CD14-positive monocyte (primary cell): ENCODE measurements around the gene RNGTT. TPM values are rescaled to one million over a fixed set of nuclear protein-coding genes. Genes with fewer than 3 reads are reported as not detected.
"Not testable (repeated sequence)": the region's sequence is repeated elsewhere in the genome, so short reads cannot be mapped to it uniquely, and the experiment has no call there.

ENCODE experiments used
- DNase-seq, 3 donors: peaks; one replicate each; pipeline ENCODE4 v3.0.0-alpha.2; 2011 to 2022
- H2AFZ ChIP-seq: 2 replicates; pipeline ENCODE4 v1.6.0; 2012; ENCODE audit warnings: mild to moderate bottlenecking, low read depth, low read length, inconsistent platforms; ENCODE audit not compliant: insufficient read depth, poor library complexity, severe bottlenecking
- H3K27ac ChIP-seq, 2 donors: 1 replicate in 1 of 2; 2 replicates in 1 of 2; pipeline ENCODE4 v1.5.1; 2012 to 2013; ENCODE audit warnings: low read length in 2 of 2, control low read depth in 1 of 2, inconsistent platforms in 1 of 2, low read depth in 1 of 2, mild to moderate bottlenecking in 1 of 2
- H3K27me3 ChIP-seq, 2 donors: one replicate each; pipeline versions ENCODE4 v1.6.0 to v1.6.1; 2011 to 2013; ENCODE audit warnings: low read length in 2 of 2; ENCODE audit not compliant: control insufficient read depth in 2 of 2, insufficient read depth in 2 of 2
- H3K36me3 ChIP-seq, 2 donors: replicated peaks in 1 of 2; 1 replicate in 1 of 2; 2 replicates in 1 of 2; pipeline versions ENCODE4 v1.5.1 to v1.6.1; 2012 to 2013; ENCODE audit warnings: low read length in 2 of 2, control low read depth in 1 of 2, inconsistent platforms in 1 of 2, mild to moderate bottlenecking in 1 of 2; ENCODE audit not compliant: insufficient read depth in 2 of 2, control insufficient read depth in 1 of 2
- H3K4me1 ChIP-seq, 2 donors: 1 replicate in 1 of 2; 2 replicates in 1 of 2; pipeline versions ENCODE4 v1.5.1 to v1.6.1; 2012 to 2013; ENCODE audit warnings: low read length in 2 of 2, control low read depth in 1 of 2, inconsistent platforms in 1 of 2, mild to moderate bottlenecking in 1 of 2, moderate library complexity in 1 of 2; ENCODE audit not compliant: insufficient read depth in 2 of 2, control insufficient read depth in 1 of 2
- H3K4me2 ChIP-seq: replicated peaks from 2 replicates; pipeline ENCODE3; 2012; ENCODE audit warnings: low read length, moderate library complexity, mild to moderate bottlenecking; ENCODE audit not compliant: poor library complexity, severe bottlenecking; ENCODE audit errors: extremely low read depth
- H3K4me3 ChIP-seq, 3 experiments: fragments of 200-600 bp in 1 of 3; sonication (generic) in 1 of 3; replicated peaks in 1 of 3; 1 replicate in 2 of 3; 2 replicates in 1 of 3; pipeline ENCODE4 v1.5.1; 2011 to 2013; ENCODE audit warnings: low read length in 3 of 3, mild to moderate bottlenecking in 3 of 3, control low read depth in 2 of 3, low read depth in 2 of 3, inconsistent platforms in 1 of 3, moderate library complexity in 1 of 3
- H3K79me2 ChIP-seq: 2 replicates; pipeline ENCODE4 v1.6.0; 2012; ENCODE audit warnings: mild to moderate bottlenecking, control low read depth, inconsistent platforms, low read length, moderate library complexity; ENCODE audit not compliant: insufficient read depth
- H3K9ac ChIP-seq: 2 replicates; pipeline ENCODE4 v1.6.0; 2017; ENCODE audit warnings: low read length, mild to moderate bottlenecking; ENCODE audit not compliant: insufficient read depth, poor library complexity, severe bottlenecking
- H3K9me3 ChIP-seq, 2 donors: replicated peaks in 1 of 2; 1 replicate in 1 of 2; 2 replicates in 1 of 2; pipeline versions ENCODE4 v1.5.1 to v1.6.1; 2012 to 2013; ENCODE audit warnings: low read length in 2 of 2, control low read depth in 1 of 2; ENCODE audit not compliant: control insufficient read depth in 1 of 2, insufficient read depth in 1 of 2
- H4K20me1 ChIP-seq: 2 replicates; pipeline ENCODE4 v1.6.0; 2012; ENCODE audit warnings: mild to moderate bottlenecking, low read length, control low read depth, moderate library complexity; ENCODE audit not compliant: insufficient read depth
- H3K27ac Mint-ChIP-seq, 7 donors: one replicate each; pipeline ENCODE4 v1.8.0; 2020; ENCODE audit warnings: mild to moderate bottlenecking in 7 of 7, mixed read lengths in 7 of 7, moderate library complexity in 6 of 7, inconsistent platforms in 2 of 7
- H3K27me3 Mint-ChIP-seq, 3 donors: one replicate each; pipeline ENCODE4 v1.8.0; 2021 to 2022; ENCODE audit warnings: low read depth in 3 of 3, mild to moderate bottlenecking in 3 of 3, mixed read lengths in 3 of 3, moderate library complexity in 3 of 3, inconsistent platforms in 1 of 3
- H3K36me3 Mint-ChIP-seq, 2 donors: one replicate each; pipeline ENCODE4 v1.8.0; 2020; ENCODE audit warnings: mixed read lengths in 2 of 2, inconsistent platforms in 1 of 2, mild to moderate bottlenecking in 1 of 2
- H3K4me1 Mint-ChIP-seq: one replicate; pipeline ENCODE4 v1.8.0; 2020; ENCODE audit warnings: mild to moderate bottlenecking, mixed read lengths
- H3K4me3 Mint-ChIP-seq, 2 donors: one replicate each; pipeline ENCODE4 v1.8.0; 2020; ENCODE audit warnings: mild to moderate bottlenecking in 2 of 2, mixed read lengths in 2 of 2, moderate library complexity in 1 of 2
- H3K9me3 Mint-ChIP-seq, 7 donors: one replicate each; pipeline ENCODE4 v1.8.0; 2020 to 2022; ENCODE audit warnings: mixed read lengths in 7 of 7, mild to moderate bottlenecking in 6 of 7, moderate library complexity in 6 of 7, inconsistent platforms in 2 of 7
- WGBS: methylation state at CpG from one replicate; pipeline ENCODE4 v1.1.5; 2013; ENCODE audit warnings: missing lambda C conversion rate; ENCODE audit not compliant: insufficient coverage; 5-methylcytosine and 5-hydroxymethylcytosine counted together
- intact Hi-C, 2 donors: fragments of 100-400 bp; cut with micrococcal nuclease; formaldehyde crosslinking; loops; one replicate each; pipeline versions ENCODE4 v1.15.0 to v1.15.1; 2023
- polyA plus RNA-seq, 3 donors: library from polyadenylated mRNA; depleted of rRNA in 1 of 3; unstranded in 2 of 3; stranded (reverse) in 1 of 3; fragments of 300-500 nt in 2 of 3; fragments of >200 nt in 1 of 3; fragmentation: Illumina TruSeq in 2 of 3; gene quantifications; 1 replicate in 2 of 3; 2 replicates in 1 of 3; pipeline ENCODE4 v1.2.3, GENCODE V29; 2012 to 2021
- TF ChIP-seq, protein P1 (sequence below): fragments of 200-600 bp; IDR thresholded peaks from one replicate; pipeline ENCODE4 v1.8.0; 2022; ENCODE audit warnings: antibody characterized with exemption, mild to moderate bottlenecking

Gene RNGTT
- polyA plus RNA-seq, 3 donors, result 2.3 to 8.6 (median 5.8) TPM

DNA sequence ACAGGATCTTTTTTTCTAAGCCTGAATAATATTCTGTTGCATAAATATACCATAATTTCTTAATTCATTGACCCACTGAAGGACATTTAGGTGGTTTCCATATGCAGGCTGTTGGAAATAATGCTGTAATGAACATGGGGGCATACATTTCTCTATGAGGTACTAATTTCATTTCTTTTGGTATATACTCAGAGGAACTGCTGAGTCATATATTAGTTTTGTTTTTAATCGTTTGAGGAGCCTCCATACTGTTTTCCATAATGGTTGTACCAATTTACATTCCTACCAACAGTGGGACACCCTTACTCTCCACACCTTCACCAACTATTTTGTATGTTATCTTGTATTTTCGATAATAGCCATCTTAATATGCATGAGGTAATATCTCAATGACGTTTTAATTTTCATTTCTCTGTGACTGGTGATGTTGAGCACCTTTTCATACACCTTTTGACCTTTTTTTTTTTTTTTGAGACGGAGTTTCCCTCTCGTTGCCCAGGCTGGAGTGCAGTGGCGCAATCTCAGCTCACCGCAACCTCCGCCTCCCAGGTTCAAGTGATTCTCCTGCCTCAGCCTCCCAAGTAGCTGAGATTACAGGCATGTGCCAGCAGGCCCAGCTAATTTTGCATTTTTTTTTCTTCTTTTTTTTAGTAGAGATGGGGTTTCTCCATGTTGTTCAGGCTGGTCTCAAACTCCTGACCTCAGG lies 187.4 kb downstream of the RNGTT start:
- Mint-ChIP-seq H3K27me3 (no peaks in the 10 kb centered on the region), H3K4me1 (peaks cover 2% of the 10 kb centered on the region), H3K9me3 (peaks cover 0 to 6% (median 2%) of the 10 kb centered on the region in 7 donors), H3K27ac (no peak overlapping the region), H3K4me3 (no peak overlapping the region), H3K36me3 (peaks cover 18 to 27% of the 10 kb centered on the region in 2 donors)
- Histone ChIP-seq H3K36me3 (peaks cover 0 to 12% of the 10 kb centered on the region in 2 donors), H3K4me1 (no peaks in the 10 kb centered on the region), H4K20me1 (no peaks in the 10 kb centered on the region), H3K4me3 (no peak overlapping the region), H3K4me2 (no peak overlapping the region), H3K27ac (no peak overlapping the region), H3K79me2 (no peaks in the 10 kb centered on the region), H2AFZ (no peak overlapping the region), H3K9me3 (no peaks in the 10 kb centered on the region), H3K9ac (no peak overlapping the region), H3K27me3 (no peaks in the 10 kb centered on the region)
- no peak for DNase-seq
- intact Hi-C loops, result no loop called here
- whole genome bisulfite sequencing, result no CpG with 5 or more reads among the region's 8 CpGs
- TF ChIP-seq, protein P1, sequence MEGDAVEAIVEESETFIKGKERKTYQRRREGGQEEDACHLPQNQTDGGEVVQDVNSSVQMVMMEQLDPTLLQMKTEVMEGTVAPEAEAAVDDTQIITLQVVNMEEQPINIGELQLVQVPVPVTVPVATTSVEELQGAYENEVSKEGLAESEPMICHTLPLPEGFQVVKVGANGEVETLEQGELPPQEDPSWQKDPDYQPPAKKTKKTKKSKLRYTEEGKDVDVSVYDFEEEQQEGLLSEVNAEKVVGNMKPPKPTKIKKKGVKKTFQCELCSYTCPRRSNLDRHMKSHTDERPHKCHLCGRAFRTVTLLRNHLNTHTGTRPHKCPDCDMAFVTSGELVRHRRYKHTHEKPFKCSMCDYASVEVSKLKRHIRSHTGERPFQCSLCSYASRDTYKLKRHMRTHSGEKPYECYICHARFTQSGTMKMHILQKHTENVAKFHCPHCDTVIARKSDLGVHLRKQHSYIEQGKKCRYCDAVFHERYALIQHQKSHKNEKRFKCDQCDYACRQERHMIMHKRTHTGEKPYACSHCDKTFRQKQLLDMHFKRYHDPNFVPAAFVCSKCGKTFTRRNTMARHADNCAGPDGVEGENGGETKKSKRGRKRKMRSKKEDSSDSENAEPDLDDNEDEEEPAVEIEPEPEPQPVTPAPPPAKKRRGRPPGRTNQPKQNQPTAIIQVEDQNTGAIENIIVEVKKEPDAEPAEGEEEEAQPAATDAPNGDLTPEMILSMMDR, result no peak

DNA sequence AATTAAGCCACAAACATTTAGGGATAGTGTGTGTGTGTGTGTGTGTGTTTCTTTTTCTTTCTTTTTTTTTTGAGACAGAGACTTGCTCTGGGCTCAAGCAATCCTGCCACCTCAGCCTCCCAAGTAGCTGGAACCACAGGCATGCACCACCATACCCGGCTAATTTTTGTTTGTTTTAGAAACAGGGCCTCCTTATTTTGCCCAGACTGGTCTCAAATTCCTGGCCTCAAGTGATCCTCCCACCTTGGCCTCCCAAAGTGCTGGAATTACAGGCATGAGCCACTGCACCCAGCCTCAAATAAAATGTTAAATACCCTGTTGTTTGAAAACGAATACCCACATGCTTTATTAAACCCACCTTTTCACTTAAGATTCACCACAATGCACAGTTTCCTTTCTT lies 195.3 kb downstream of the RNGTT start:
- H3K27me3 ChIP-seq, H3K4me1 Mint-ChIP-seq, intact Hi-C loops: not testable (repeated sequence)

More for the DNA sequence above, 195.3 kb downstream of the RNGTT start:
- not testable (repeated sequence) for H3K36me3 ChIP-seq, H3K27ac ChIP-seq, H3K4me2 ChIP-seq, DNase-seq, H3K4me1 ChIP-seq, H3K79me2 ChIP-seq, H3K9me3 Mint-ChIP-seq, H3K9ac ChIP-seq, H2AFZ ChIP-seq, H3K4me3 ChIP-seq, H3K4me3 Mint-ChIP-seq, H3K9me3 ChIP-seq, H4K20me1 ChIP-seq, H3K27me3 Mint-ChIP-seq
- WGBS, result no CpG with 5 or more reads among the region's 2 CpGs
- Mint-ChIP-seq H3K36me3 (peaks cover 4 to 17% of the 10 kb centered on the region in 2 donors), H3K27ac (peak overlapping the region in 1 of 7 donors; percentile 68)
